ENCODE data around the gene MLC1.

DNA sequence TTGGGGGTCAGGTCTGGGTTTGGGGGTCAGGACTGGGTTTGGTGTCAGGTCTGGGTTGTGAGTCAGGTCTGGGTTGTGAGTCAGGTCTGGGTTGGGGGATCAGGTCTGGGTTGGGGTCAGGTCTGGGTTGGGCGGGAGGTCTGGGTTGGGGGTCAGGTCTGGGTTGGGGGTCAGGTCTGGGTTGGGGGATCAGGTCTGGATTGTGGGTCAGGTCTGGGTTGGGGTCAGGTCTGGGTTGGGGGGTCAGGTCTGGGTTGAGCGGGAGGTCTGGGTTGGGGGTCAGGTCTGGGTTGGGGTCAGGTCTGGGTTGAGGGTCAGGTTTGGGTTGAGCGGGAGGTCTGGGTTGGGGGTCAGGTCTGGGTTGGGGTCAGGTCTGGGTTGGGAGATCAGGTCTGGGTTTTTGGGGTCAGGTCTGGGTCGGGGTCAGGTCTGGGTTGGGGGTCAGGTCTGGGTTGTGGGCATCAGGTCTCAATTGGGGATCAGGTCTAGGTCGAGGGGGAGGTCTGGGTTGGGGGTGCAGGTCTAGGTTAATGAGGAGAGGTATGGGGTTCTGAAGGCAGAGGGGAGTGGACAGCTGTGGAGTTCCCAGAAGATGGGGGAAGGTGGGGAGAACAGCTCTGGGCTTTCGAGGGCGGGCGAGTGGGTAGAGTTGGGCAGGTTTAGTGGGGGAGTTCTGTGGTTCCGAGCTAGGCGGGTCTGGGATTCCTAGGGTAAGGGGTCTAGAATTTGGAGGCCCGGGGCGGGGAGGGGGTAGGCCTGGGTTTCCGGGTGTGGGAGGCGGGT, 27.8 kb downstream of the MLC1 start:
- TF ChIP-seq CTCF (IDR thresholded peaks at IDR 0.05 in 4 of 5, conservative IDR thresholded peaks at IDR 0.05 in 1 of 5), result no peak
- TF ChIP-seq POLR2A (IDR thresholded peaks at IDR 0.05), result no peak
